ENCODE results near the gene PPARA. TPM values are rescaled to one million over a fixed set of nuclear protein-coding genes. Genes with fewer than 3 reads are reported as not detected.
A peak's percentile ranks its signal among the peaks of the same experiment; 100 is the strongest.

The PPARA gene
- total and polyA plus RNA-seq, 9 of the 15 experiments (the other 6 are each of a cell fraction or from before 2014, with no cell fraction given): 0.64 to 5.3 (median 3.5) TPM

DNA sequence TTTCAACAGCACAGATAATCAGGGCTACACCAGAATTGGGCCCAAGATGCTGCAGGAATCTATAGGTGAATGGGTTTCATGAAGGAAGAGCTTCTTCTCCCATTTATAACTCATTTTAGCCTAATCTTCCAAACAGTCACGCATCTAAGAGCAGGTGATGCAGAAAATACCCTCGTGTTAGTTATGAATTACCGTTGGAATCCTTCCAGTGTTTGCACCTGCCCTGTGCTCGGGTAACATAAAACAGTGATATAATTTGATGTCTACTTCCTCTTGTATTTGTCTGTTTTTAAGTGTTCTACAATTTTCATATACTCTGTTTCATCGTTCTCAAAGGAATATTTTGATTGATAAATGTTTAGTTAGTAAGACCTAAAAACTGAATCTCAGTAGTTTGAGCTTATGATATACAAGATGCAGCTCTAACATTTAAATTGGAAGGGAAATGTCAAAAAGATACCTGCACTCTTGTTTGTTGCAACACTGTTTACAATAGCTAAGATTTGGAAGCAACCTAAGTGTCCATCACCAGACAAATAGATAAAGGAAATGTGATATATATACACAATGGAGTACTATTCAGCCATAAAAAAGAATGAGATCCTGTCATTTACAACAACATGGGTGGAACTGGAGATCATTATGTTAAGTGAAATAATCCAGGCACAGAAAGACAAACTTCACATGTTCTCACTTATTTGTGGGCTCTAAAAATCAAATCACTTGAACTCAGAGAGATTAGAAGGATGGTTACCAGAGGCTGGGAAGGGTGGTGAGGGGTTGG lies 42.1 kb downstream of the PPARA start:
- H3K9ac ChIP-seq (ENCODE audit: insufficient read depth in 1 of 2, low read depth in 2 of 2, low read length in 2 of 2): no peak overlapping the region
- H3K4me3 ChIP-seq: no peak overlapping the region
- no peaks in the 10 kb centered on the region for H3K27me3 ChIP-seq (ENCODE audit: control insufficient read depth in 2 of 2, insufficient read depth in 2 of 2, low read length in 2 of 2)
- peaks cover 11 to 17% of the 10 kb centered on the region in 2 experiments; a peak in 3 of 5 replicates for H3K4me1 ChIP-seq (replicated peaks in 1 of 2; ENCODE audit: control insufficient read depth in 2 of 2, insufficient read depth in 2 of 2, low read length in 2 of 2)
- ATAC-seq: no peak
- BruUV-seq (replicated peaks): no TSS peak
- H3K9me3 ChIP-seq (replicated peaks; ENCODE audit: control insufficient read depth, insufficient read depth, low read depth, low read length): no peaks in the 10 kb centered on the region
- intact Hi-C loops (cut with micrococcal nuclease) (no loop called here), in situ Hi-C loops (cut with MboI) (no loop called here)
- DNase-seq (ENCODE audit: extremely low read depth in 1 of 4, low spot score in 3 of 4): no peak
- no peak overlapping the region for H2AFZ ChIP-seq (ENCODE audit: low read depth, low read length)
- no peaks in the 10 kb centered on the region for H3K9me1 ChIP-seq (ENCODE audit: control insufficient read depth, insufficient read depth, low read length)
- H3K36me3 ChIP-seq (ENCODE audit: control insufficient read depth, insufficient read depth, low read length): no peaks in the 10 kb centered on the region
- H3K79me2 ChIP-seq (ENCODE audit: control insufficient read depth, insufficient read depth, low read length): no peaks in the 10 kb centered on the region
- POLR2A ChIA-PET: no interaction called here
- CTCF ChIA-PET (ENCODE audit: low intra/inter-chr PET ratio): no interaction called here
- FAIRE-seq: no peak
- H3K4me2 ChIP-seq (ENCODE audit: insufficient read depth, low read length): no peak overlapping the region
- WGBS (ENCODE audit: insufficient coverage, low coverage, missing lambda C conversion rate): 72% methylated on average over 5 of the region's 5 CpGs
- H4K20me1 ChIP-seq (replicated peaks; ENCODE audit: control insufficient read depth, insufficient read depth, low read length): no peaks in the 10 kb centered on the region
- TF ChIP-seq IRF2 (CRISPR knock-in tag; IDR thresholded peaks at IDR 0.05) (no peak), ZNF146 (CRISPR knock-in tag; IDR thresholded peaks at IDR 0.05; ENCODE audit: unreplicated experiment) (peak; percentile 51)
- no peak overlapping the region for H3K27ac ChIP-seq (ENCODE audit: extremely low read depth, low read depth, low read length)

DNA sequence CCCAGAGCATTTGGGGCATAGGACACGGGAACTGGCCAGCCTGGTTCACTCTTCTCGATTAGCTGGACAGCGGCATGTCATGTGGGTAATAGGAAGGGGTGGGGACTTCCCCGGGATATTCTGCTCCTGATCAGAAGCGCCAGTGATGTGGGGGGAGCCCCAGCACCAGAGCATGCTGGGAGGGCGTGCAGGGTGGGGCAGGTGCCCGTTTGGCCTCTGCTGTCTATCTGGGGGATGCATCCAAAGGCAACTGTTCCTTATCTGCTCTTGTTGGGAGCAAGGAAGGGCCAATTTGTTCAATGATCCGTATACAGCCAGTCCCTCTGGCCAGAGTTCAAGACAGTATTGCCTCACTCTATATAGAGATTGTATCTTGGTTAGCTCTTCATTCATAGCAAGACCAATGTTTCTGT lies 43.6 kb downstream of the PPARA start:
- CTCF ChIA-PET (ENCODE audit: low intra/inter-chr PET ratio): no interaction called here
- H3K4me2 ChIP-seq (ENCODE audit: insufficient read depth, low read length): peak overlapping the region; percentile 60
- TF ChIP-seq PHTF2 (CRISPR knock-in tag; IDR thresholded peaks at IDR 0.05): no peak
- TF ChIP-seq, protein P1, sequence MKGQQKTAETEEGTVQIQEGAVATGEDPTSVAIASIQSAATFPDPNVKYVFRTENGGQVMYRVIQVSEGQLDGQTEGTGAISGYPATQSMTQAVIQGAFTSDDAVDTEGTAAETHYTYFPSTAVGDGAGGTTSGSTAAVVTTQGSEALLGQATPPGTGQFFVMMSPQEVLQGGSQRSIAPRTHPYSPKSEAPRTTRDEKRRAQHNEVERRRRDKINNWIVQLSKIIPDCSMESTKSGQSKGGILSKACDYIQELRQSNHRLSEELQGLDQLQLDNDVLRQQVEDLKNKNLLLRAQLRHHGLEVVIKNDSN (CRISPR knock-in tag; IDR thresholded peaks at IDR 0.05): peak; percentile 36
- 0 out of 2 replicates have a peak, but pooled peaks have one; percentile 40 for TF ChIP-seq MTA3 (IDR thresholded peaks at IDR 0.05; ENCODE audit: borderline replicate concordance)
- TF ChIP-seq CTBP1 (IDR thresholded peaks at IDR 0.05; ENCODE audit: borderline replicate concordance): peak; percentile 79; the same call in 1 of the 2 replicates
- TF ChIP-seq ZNF316 (IDR thresholded peaks at IDR 0.05): no peak
- no peak for TF ChIP-seq ZNF79 (CRISPR knock-in tag; IDR thresholded peaks at IDR 0.05; ENCODE audit: low read depth)
- TF ChIP-seq TBL1XR1 (IDR thresholded peaks at IDR 0.05; ENCODE audit: low read length in 2 of 2): peak in 1 of 2 experiments; percentile 31; a peak in 1 of 4 replicates
- TF ChIP-seq MTA2 (IDR thresholded peaks at IDR 0.05; ENCODE audit: low read depth): peak; percentile 22; the same call in 1 of the 2 replicates
- TF ChIP-seq SMARCA4 (IDR thresholded peaks at IDR 0.05): 0 out of 2 replicates have a peak, but pooled peaks have one; percentile 33
- 0 out of 2 replicates have a peak, but pooled peaks have one; percentile 47 for TF ChIP-seq CBFA2T2 (conservative IDR thresholded peaks at IDR 0.05)
- TF ChIP-seq ZNF143 (CRISPR knock-in tag; IDR thresholded peaks at IDR 0.05): peak; percentile 40
- TF ChIP-seq TAL1 (IDR thresholded peaks at IDR 0.05): peak; percentile 51
- peak in 1 of 2 experiments; percentile 63; a peak in 1 of 4 replicates for TF ChIP-seq RCOR1 (IDR thresholded peaks at IDR 0.05; ENCODE audit: borderline replicate concordance in 1 of 2, low read depth in 2 of 2, low read length in 2 of 2)
- no peak for TF ChIP-seq BRF1 (IDR thresholded peaks at IDR 0.05; ENCODE audit: borderline replicate concordance, extremely low read depth, insufficient read length)
- no peak for TF ChIP-seq MBD2 (IDR thresholded peaks at IDR 0.05; ENCODE audit: borderline replicate concordance, low read depth)

More for the DNA sequence above, 43.6 kb downstream of the PPARA start:
- Histone ChIP-seq H3K4me1 (replicated peaks in 1 of 2; ENCODE audit: control insufficient read depth in 2 of 2, insufficient read depth in 2 of 2, low read length in 2 of 2) (peaks cover 11 to 17% of the 10 kb centered on the region in 2 experiments; a peak in 3 of 5 replicates), H3K9me3 (replicated peaks; ENCODE audit: control insufficient read depth, insufficient read depth, low read depth, low read length) (no peaks in the 10 kb centered on the region), H4K20me1 (replicated peaks; ENCODE audit: control insufficient read depth, insufficient read depth, low read length) (no peaks in the 10 kb centered on the region), H3K9ac (ENCODE audit: insufficient read depth in 1 of 2, low read depth in 2 of 2, low read length in 2 of 2) (peak overlapping the region in 1 of 2 experiments; percentile 74; a peak in 2 of 4 replicates), H3K27ac (ENCODE audit: extremely low read depth, low read depth, low read length) (no peak overlapping the region), H3K4me3 (no peak overlapping the region), H3K79me2 (ENCODE audit: control insufficient read depth, insufficient read depth, low read length) (no peaks in the 10 kb centered on the region), H3K36me3 (ENCODE audit: control insufficient read depth, insufficient read depth, low read length) (no peaks in the 10 kb centered on the region), H2AFZ (ENCODE audit: low read depth, low read length) (no peak overlapping the region), H3K9me1 (ENCODE audit: control insufficient read depth, insufficient read depth, low read length) (no peaks in the 10 kb centered on the region), H3K27me3 (ENCODE audit: control insufficient read depth in 2 of 2, insufficient read depth in 2 of 2, low read length in 2 of 2) (no peaks in the 10 kb centered on the region)
- DNase-seq (ENCODE audit: extremely low read depth in 1 of 4, low spot score in 3 of 4) (peak; percentile 47 to 79 (median 74)), FAIRE-seq (peak; percentile 42), ATAC-seq (peak; percentile 87)
- BruUV-seq (replicated peaks): no TSS peak
- WGBS (ENCODE audit: insufficient coverage, low coverage, missing lambda C conversion rate): 3% methylated on average over 8 of the region's 8 CpGs
- intact Hi-C loops (cut with micrococcal nuclease) (no loop called here), in situ Hi-C loops (cut with MboI) (no loop called here)
- POLR2A ChIA-PET: interaction anchor here (0.7 kb wide), 1 partner anchor 74 kb away, joined by 3 read pairs; the partner anchor contains the start of gene TTC38

Measured in K562 (cell line).